Testis (tissue), 3 donors: ENCODE measurements around the gene C19orf81. TPM values are rescaled to one million over a fixed set of nuclear protein-coding genes. Genes with fewer than 3 reads are reported as not detected.

Experiments
- DNase-seq: peaks from one replicate; pipeline ENCODE4 v3.0.0-alpha.2; 2019
- H3K27ac ChIP-seq, 2 donors: fragments of 200-600 bp; sonication (generic); one replicate each; pipeline ENCODE4 v1.5.1; 2019
- H3K27me3 ChIP-seq: fragments of 200-600 bp; sonication (generic); one replicate; pipeline ENCODE4 v1.5.1; 2019
- H3K36me3 ChIP-seq: fragments of 200-600 bp; sonication (generic); one replicate; pipeline ENCODE4 v1.5.1; 2017; ENCODE audit warnings: low read depth; ENCODE audit errors: missing control alignments
- H3K4me1 ChIP-seq: fragments of 200-600 bp; sonication (generic); one replicate; pipeline ENCODE4 v1.5.1; 2019
- H3K4me3 ChIP-seq, 2 donors: fragments of 200-600 bp; sonication (generic); one replicate each; pipeline ENCODE4 v1.5.1; 2017 to 2019
- H3K9me3 ChIP-seq: fragments of 200-600 bp; sonication (generic); one replicate; pipeline ENCODE4 v1.5.1; 2017
- CTCF ChIP-seq, 3 experiments: fragments of 450-650 bp in 2 of 3; fragments of 200-600 bp in 1 of 3; sonication (generic) in 1 of 3; IDR thresholded peaks; one replicate each; pipeline ENCODE4 v1.5.1; 2016 to 2019; ENCODE audit warnings: antibody characterized with exemption in 3 of 3, mild to moderate bottlenecking in 2 of 3, moderate library complexity in 1 of 3
- POLR2A ChIP-seq: fragments of 450-650 bp; IDR thresholded peaks from one replicate; pipeline ENCODE4 v1.6.1; 2017; ENCODE audit warnings: antibody characterized with exemption, mild to moderate bottlenecking, moderate library complexity
- WGBS, 2 donors: methylation state at CpG; one replicate each; pipeline ENCODE4 v1.1.5; 2018; 5-methylcytosine and 5-hydroxymethylcytosine counted together
- intact Hi-C: fragments of 100-400 bp; cut with DNase I; formaldehyde crosslinking; loops from one replicate; pipeline ENCODE4 v1.15.1; 2023; ENCODE audit warnings: low total_unique reads
- polyA plus RNA-seq: library from polyadenylated mRNA; stranded (reverse); fragments of 350-450 nt; fragmentation: Illumina TruSeq; extraction: RNeasy Lipid Tissue Mini Kit (QIAGEN cat#74804); gene quantifications from one replicate; pipeline ENCODE4 v1.2.3, GENCODE V29; 2014; ENCODE audit warnings: low read depth, low replicate concordance; ENCODE audit not compliant: insufficient read depth
- total RNA-seq, 2 donors: library from RNA; depleted of rRNA; stranded (reverse); fragments of >200 nt; gene quantifications; one replicate each; pipeline ENCODE4 v1.2.3, GENCODE V29; 2016

C19orf81 gene
- total and polyA plus RNA-seq, 3 donors from 2014 or later: 5.4 to 11.7 (median 10.2) TPM

- WGBS, 2 donors: 60 to 82% methylated on average over 4 of the region's 4 CpGs
- Histone ChIP-seq H3K4me1 (no peaks in the 10 kb centered on the region), H3K27ac (no peak overlapping the region), H3K36me3 (no peaks in the 10 kb centered on the region), H3K9me3 (no peaks in the 10 kb centered on the region), H3K27me3 (no peaks in the 10 kb centered on the region), H3K4me3 (no peak overlapping the region)
- TF ChIP-seq CTCF (IDR thresholded peaks at IDR 0.05) (no peak), POLR2A (no peak)
- no peak for DNase-seq
- intact Hi-C loops: no loop called here
These were observed 23.2 kb upstream of the C19orf81 start for GRCh38 chr19:50626011-50626410.

DNA sequence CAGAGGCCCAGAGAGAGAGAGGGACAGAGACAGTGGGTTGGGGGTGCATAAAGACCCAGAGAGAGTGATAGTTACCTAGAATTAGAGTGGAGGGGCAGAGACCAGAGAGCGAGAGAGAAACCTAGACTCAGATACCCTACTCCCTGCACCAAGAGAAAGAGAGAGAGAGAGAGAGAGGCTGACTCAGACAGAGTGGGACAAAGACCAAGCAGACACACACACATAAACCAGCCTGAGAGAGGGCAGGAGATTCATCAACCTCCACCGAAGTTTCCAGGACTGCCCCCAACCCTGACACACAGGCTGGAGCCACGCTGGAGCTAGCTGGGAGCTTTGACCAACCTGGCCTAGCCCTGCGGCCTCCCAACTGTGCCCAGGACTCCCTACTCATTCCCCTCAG is 22.4 kb upstream of the C19orf81 start:
- H3K4me1 ChIP-seq: no peaks in the 10 kb centered on the region
- no peak for DNase-seq
- intact Hi-C loops: no loop called here
- H3K27me3 ChIP-seq: no peaks in the 10 kb centered on the region
- no peaks in the 10 kb centered on the region for H3K9me3 ChIP-seq
- no peak overlapping the region for H3K27ac ChIP-seq
- WGBS, 2 donors: 67 to 78% methylated on average over 4 of the region's 4 CpGs
- H3K4me3 ChIP-seq: no peak overlapping the region
- H3K36me3 ChIP-seq: no peaks in the 10 kb centered on the region
- no peak for TF ChIP-seq POLR2A
- no peak for TF ChIP-seq CTCF (IDR thresholded peaks at IDR 0.05)

DNA sequence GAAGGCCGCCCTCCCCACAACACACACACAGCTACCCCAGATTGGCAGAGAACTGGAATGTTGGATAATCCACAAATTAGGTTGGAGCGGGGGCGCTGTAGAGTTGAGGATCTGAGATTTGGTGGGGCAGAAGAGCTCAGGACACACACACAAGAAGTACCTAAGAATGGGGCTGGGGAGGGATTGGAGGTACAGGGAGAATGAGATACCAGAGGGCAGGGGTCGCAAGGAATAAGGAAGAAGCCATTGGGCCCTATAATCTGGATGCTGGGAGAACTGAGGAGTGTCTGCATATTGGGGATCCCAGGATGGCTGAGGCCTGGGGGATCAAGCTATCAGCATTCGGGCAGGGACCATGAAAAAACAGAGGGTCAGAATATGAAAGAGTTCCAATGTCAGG is 21.1 kb upstream of the C19orf81 start:
- intact Hi-C loops: no loop called here
- H3K27ac ChIP-seq: no peak overlapping the region
- DNase-seq: no peak
- no peaks in the 10 kb centered on the region for H3K27me3 ChIP-seq
- H3K4me3 ChIP-seq: no peak overlapping the region
- TF ChIP-seq CTCF (IDR thresholded peaks at IDR 0.05): no peak
- no peak for TF ChIP-seq POLR2A
- H3K9me3 ChIP-seq: no peaks in the 10 kb centered on the region
- no peaks in the 10 kb centered on the region for H3K4me1 ChIP-seq
- no peaks in the 10 kb centered on the region for H3K36me3 ChIP-seq
- 90 to 92% methylated on average over 5 of the region's 5 CpGs for WGBS, 2 donors

DNA sequence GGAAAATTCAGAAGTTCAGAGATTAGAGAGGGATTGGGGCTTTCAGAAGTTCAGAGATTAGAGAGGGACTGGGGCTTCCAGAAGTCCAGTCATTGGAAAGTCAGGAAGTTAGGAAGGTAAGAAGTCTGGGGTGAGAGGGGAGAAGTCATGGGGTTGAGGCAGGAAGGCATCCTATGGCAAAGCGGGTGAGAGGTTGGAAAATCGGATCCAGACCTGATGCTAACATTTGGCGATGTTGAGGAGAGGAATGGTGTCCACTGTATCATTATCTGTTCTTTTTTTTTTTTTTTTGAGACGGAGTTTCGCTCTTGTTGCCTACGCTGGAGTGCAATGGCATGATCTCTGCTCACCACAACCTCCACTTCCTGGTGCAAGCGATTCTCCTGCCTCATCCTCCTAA is 20.7 kb upstream of the C19orf81 start:
- no peak for TF ChIP-seq CTCF (IDR thresholded peaks at IDR 0.05)
- TF ChIP-seq POLR2A: no peak
- H3K9me3 ChIP-seq: no peaks in the 10 kb centered on the region
- DNase-seq: no peak
- no peaks in the 10 kb centered on the region for H3K36me3 ChIP-seq
- no peak overlapping the region for H3K4me3 ChIP-seq
- no peaks in the 10 kb centered on the region for H3K27me3 ChIP-seq
- intact Hi-C loops: no loop called here
- H3K4me1 ChIP-seq: no peaks in the 10 kb centered on the region
- 88 to 89% methylated on average over 7 of the region's 7 CpGs for WGBS, 2 donors
- no peak overlapping the region for H3K27ac ChIP-seq

DNA sequence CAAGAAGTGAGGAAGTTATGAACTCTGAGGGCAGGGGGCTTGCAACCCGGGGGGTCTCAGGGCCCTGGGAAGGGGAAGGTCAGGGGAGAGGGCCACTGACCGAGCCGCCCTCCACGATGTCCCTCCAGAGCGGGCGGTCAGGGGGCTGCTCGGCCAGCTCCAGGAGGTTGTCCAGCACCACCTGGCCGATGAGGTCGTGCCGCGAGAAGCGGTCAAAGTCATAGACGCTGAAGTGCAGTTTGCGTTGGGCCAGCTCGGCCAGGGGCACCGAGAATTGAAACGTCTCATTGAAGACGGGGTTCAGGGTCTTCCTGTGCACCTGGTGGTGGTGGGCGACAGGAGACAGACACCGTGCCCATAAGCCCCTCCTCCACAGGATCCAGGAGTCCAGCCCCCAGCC is 20.1 kb upstream of the C19orf81 start:
- H3K36me3 ChIP-seq: no peaks in the 10 kb centered on the region
- no peaks in the 10 kb centered on the region for H3K9me3 ChIP-seq
- WGBS, 2 donors: 78 to 79% methylated on average over 20 of the region's 20 CpGs
- no peak for DNase-seq
- H3K27ac ChIP-seq: no peak overlapping the region
- H3K4me3 ChIP-seq: no peak overlapping the region
- intact Hi-C loops: no loop called here
- no peaks in the 10 kb centered on the region for H3K27me3 ChIP-seq
- TF ChIP-seq POLR2A: no peak
- TF ChIP-seq CTCF (IDR thresholded peaks at IDR 0.05): no peak
- H3K4me1 ChIP-seq: no peaks in the 10 kb centered on the region
